ENCODE measurements around the gene ZNF831. TPM values are rescaled to one million over a fixed set of nuclear protein-coding genes. Genes with fewer than 3 reads are reported as not detected.
A peak's percentile ranks its signal among the peaks of the same experiment; 100 is the strongest.

ZNF831 gene
- polyA plus RNA-seq, 4 donors, result under 0.01 to 0.40 (median 0.27) TPM

DNA sequence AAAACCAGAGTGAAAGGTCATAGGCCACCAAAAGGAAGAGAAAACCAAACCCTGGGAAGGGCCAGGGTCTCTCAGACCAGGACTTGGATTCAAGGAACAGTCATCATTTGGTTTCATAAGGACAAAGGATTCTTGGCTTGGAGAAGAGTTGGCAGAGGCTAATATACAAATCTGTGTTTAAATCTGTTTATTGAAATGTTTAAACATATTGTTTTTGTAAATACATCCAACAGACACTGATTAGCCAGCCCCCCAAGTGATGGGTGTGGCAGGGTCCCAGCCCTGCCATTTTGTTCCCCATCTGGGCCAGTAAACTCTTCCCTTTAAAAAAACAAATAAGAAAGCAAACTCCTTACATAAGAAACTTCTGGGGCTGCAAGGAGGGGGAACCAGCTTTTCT, 6.1 kb upstream of the ZNF831 start:
- no peaks in the 10 kb centered on the region for H3K27me3 ChIP-seq (ENCODE audit: control insufficient read depth in 3 of 3, insufficient read depth in 3 of 3, low read length in 3 of 3)
- FAIRE-seq (no peak), DNase-seq (no peak)
- no peak overlapping the region for H3K4me3 ChIP-seq (ENCODE audit: low read depth in 1 of 3, low read length in 3 of 3)
- H3K9me3 ChIP-seq (ENCODE audit: control insufficient read depth in 2 of 2, insufficient read depth in 1 of 2, low read depth in 1 of 2, low read length in 1 of 2), result no peaks in the 10 kb centered on the region
- peak overlapping the region in 1 of 3 donors; percentile 36 for H3K27ac ChIP-seq (ENCODE audit: low read depth in 1 of 3, low read length in 2 of 3)
- H3K36me3 ChIP-seq (ENCODE audit: control insufficient read depth in 3 of 3, insufficient read depth in 2 of 3, low read depth in 1 of 3, low read length in 3 of 3), result no peaks in the 10 kb centered on the region
- H3K4me1 ChIP-seq (ENCODE audit: control insufficient read depth in 3 of 3, insufficient read depth in 2 of 3, low read depth in 1 of 3, low read length in 2 of 3), result peaks cover 0 to 2% (median 0%) of the 10 kb centered on the region in 3 donors

DNA sequence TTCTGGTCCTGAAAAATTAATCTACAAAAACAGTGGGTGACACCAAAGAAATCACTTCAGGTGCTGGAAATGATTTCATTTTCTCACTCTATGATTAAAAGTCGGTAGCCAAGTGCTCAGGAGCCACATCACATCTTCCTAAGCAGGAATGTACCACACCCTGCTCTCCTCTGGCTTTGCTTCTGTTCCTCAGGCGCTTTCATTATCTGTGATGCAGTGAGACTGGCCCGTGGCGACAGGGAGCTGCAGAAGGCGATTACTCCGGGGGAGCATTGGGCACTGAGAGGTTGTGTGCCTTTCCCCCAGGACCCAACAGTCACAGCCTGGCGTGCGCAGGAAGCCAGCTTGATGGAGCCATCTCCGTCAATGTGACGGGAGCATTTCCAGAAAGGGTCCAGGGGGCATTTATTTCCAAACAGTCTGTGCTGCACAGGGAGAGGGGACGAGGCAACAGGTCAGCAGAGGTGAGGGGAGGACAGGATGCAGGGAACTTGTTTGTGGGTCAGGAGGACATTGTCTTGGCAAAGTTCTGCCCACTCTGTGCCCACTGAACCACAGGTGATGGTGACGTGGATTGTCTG, 5.6 kb upstream of the ZNF831 start:
- Histone ChIP-seq H3K9me3 (ENCODE audit: control insufficient read depth in 2 of 2, insufficient read depth in 1 of 2, low read depth in 1 of 2, low read length in 1 of 2) (no peaks in the 10 kb centered on the region), H3K4me3 (ENCODE audit: low read depth in 1 of 3, low read length in 3 of 3) (no peak overlapping the region), H3K27me3 (ENCODE audit: control insufficient read depth in 3 of 3, insufficient read depth in 3 of 3, low read length in 3 of 3) (no peaks in the 10 kb centered on the region), H3K27ac (ENCODE audit: low read depth in 1 of 3, low read length in 2 of 3) (peak overlapping the region in 1 of 3 donors; percentile 0), H3K36me3 (ENCODE audit: control insufficient read depth in 3 of 3, insufficient read depth in 2 of 3, low read depth in 1 of 3, low read length in 3 of 3) (no peaks in the 10 kb centered on the region), H3K4me1 (ENCODE audit: control insufficient read depth in 3 of 3, insufficient read depth in 2 of 3, low read depth in 1 of 3, low read length in 2 of 3) (peaks cover 0 to 2% (median 0%) of the 10 kb centered on the region in 3 donors)
- DNase-seq (no peak), FAIRE-seq (no peak)
- 34 to 54% (median 47%) methylated on average over 12 of the region's 12 CpGs for WGBS, 3 donors

DNA sequence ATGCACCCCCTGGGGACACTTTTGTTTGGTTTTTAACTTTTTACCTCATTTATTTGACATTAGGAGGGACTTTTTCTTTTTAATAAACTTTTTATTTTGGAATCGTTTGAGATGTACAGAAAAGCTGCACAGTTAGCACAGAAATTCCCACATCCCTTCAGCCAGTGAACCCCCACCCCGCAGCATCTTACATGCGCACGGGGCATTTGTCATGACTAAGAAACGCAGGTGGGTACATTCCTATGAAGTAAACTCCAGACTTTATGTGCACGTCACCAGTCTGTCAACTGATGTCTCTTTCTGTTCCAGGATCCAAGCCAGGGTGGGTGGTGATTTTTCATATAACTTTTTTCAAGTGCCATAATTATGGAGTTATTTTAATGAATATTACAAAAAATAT, 4.9 kb upstream of the ZNF831 start:
- no peak overlapping the region for H3K27ac ChIP-seq (ENCODE audit: low read depth in 1 of 3, low read length in 2 of 3)
- H3K27me3 ChIP-seq (ENCODE audit: control insufficient read depth in 3 of 3, insufficient read depth in 3 of 3, low read length in 3 of 3), result no peaks in the 10 kb centered on the region

DNA sequence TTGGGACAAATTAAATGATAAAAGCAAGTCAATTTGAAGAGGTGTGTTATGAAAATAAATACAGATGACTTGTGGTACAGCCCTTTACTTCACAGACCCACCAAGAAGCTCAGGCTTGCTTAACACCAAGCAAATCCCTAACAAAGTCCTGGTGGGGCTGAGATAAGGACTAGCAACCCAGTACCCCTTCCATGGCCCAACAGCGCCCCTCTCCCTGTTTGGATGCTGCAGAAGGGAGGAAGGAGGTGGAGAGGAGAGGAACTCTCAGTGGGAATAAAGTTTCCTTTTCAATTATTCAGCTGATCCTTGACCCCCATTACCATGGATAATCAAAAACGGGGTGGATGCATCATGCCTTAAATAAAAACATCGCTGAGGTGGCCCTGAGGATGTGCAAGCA, 4.5 kb upstream of the ZNF831 start:
- Histone ChIP-seq H3K27ac (ENCODE audit: low read depth in 1 of 3, low read length in 2 of 3) (peak overlapping the region in 1 of 3 donors; percentile 59), H3K4me1 (ENCODE audit: control insufficient read depth in 3 of 3, insufficient read depth in 2 of 3, low read depth in 1 of 3, low read length in 2 of 3) (peaks cover 0 to 2% (median 0%) of the 10 kb centered on the region in 3 donors), H3K27me3 (ENCODE audit: control insufficient read depth in 3 of 3, insufficient read depth in 3 of 3, low read length in 3 of 3) (no peaks in the 10 kb centered on the region), H3K9me3 (ENCODE audit: control insufficient read depth in 2 of 2, insufficient read depth in 1 of 2, low read depth in 1 of 2, low read length in 1 of 2) (no peaks in the 10 kb centered on the region), H3K4me3 (ENCODE audit: low read depth in 1 of 3, low read length in 3 of 3) (no peak overlapping the region), H3K36me3 (ENCODE audit: control insufficient read depth in 3 of 3, insufficient read depth in 2 of 3, low read depth in 1 of 3, low read length in 3 of 3) (no peaks in the 10 kb centered on the region)
- FAIRE-seq (no peak), DNase-seq (no peak)
- 17 to 57% (median 23%) methylated on average over 3 of the region's 3 CpGs for WGBS, 3 donors

More for the DNA sequence above, 4.9 kb upstream of the ZNF831 start:
- 85 to 88% (median 86%) methylated on average over 6 of the region's 6 CpGs for WGBS, 3 donors
- H3K9me3 ChIP-seq (ENCODE audit: control insufficient read depth in 2 of 2, insufficient read depth in 1 of 2, low read depth in 1 of 2, low read length in 1 of 2), result no peaks in the 10 kb centered on the region
- H3K4me1 ChIP-seq (ENCODE audit: control insufficient read depth in 3 of 3, insufficient read depth in 2 of 3, low read depth in 1 of 3, low read length in 2 of 3), result peaks cover 0 to 2% (median 0%) of the 10 kb centered on the region in 3 donors
- no peak for DNase-seq
- no peak for FAIRE-seq
- no peaks in the 10 kb centered on the region for H3K36me3 ChIP-seq (ENCODE audit: control insufficient read depth in 3 of 3, insufficient read depth in 2 of 3, low read depth in 1 of 3, low read length in 3 of 3)
- H3K4me3 ChIP-seq (ENCODE audit: low read depth in 1 of 3, low read length in 3 of 3), result no peak overlapping the region

DNA sequence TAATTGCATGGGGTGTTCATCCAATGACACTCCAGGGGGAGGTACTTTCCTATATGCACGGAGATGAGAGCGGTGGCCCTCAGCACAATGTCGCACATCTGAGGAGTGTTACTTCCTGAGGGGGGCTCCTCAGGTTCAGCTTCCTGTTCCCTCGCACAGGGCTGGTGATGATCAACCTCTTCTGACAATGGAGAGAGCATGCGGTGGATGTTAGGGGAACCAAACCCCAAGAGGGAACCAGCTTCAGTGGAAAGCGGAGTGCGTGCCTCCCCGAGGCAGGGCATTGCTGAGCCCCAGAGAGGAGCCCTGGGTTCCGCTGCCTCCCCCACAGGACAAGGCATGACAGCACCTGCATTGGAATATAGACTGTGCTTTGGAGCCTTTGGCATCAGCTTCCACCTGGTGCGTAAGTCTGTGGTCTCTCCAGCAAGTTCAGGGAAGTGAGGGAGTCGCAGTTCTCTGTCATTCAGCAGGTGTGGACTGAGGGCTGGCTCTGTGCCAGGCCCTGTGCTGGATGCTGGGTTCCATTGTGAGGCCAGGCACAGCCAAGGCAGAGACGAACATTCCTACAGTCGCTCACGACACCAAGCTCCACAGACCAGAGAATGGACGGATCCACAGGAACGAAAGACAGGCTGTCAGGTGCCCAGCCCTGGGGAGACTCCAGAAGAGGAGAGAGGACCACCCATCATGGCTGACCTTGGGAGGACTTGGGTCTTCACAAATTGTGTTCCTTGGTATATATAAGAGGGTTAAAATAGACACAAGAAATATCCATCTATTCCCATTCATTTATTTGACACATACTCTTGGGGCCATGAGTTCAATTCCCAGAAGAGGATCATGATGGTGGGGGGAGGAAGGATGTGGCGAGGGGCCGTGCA, 3.9 kb upstream of the ZNF831 start:
- DNase-seq (peak in 1 of 2 donors; percentile 55), FAIRE-seq (no peak)
- Histone ChIP-seq H3K9me3 (ENCODE audit: control insufficient read depth in 2 of 2, insufficient read depth in 1 of 2, low read depth in 1 of 2, low read length in 1 of 2) (no peaks in the 10 kb centered on the region), H3K36me3 (ENCODE audit: control insufficient read depth in 3 of 3, insufficient read depth in 2 of 3, low read depth in 1 of 3, low read length in 3 of 3) (no peaks in the 10 kb centered on the region), H3K27me3 (ENCODE audit: control insufficient read depth in 3 of 3, insufficient read depth in 3 of 3, low read length in 3 of 3) (no peaks in the 10 kb centered on the region), H3K4me3 (ENCODE audit: low read depth in 1 of 3, low read length in 3 of 3) (peak overlapping the region in 1 of 3 donors; percentile 23), H3K4me1 (ENCODE audit: control insufficient read depth in 3 of 3, insufficient read depth in 2 of 3, low read depth in 1 of 3, low read length in 2 of 3) (peaks cover 0 to 3% (median 2%) of the 10 kb centered on the region in 3 donors), H3K27ac (ENCODE audit: low read depth in 1 of 3, low read length in 2 of 3) (peak overlapping the region in 2 of 3 donors; percentile 62 to 89)
- 39 to 61% (median 50%) methylated on average over 18 of the region's 18 CpGs for WGBS, 3 donors

DNA sequence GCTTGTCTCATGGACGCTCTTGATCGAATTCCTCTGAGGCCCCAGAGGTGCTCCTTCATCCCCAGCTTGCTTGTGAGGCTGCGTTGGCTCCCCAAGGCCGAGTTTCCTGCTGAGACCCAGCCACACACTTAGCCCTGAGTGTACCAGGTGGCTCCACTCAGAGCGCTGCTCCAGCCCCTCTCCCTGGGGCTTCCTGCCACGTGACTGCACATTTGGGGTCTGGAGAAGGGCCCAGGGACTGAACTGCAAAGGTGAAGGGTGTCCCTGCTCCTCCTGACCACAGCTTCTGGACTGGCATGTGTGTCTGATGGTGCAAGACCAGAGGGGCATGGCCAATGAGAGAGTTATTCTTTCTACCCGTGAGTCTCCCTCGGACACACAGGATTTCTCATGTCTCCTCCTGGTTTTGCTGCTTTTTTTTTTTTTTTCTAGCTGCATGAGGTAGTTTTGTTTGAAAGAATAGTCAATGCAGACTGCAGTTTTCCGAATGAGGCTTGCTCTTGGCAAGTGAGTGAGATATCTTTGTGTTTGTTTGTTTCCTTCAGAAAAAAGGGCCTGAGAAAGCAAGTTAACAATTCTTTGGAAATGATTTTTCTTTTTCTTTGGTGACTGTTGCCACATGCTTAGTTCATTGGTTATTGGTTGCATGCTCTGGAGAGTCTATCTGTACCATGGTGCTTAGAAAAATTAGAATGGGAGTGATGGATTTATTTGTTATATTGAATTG, 3.1 kb upstream of the ZNF831 start:
- peak overlapping the region in 2 of 3 donors; percentile 24 to 89 for H3K27ac ChIP-seq (ENCODE audit: low read depth in 1 of 3, low read length in 2 of 3)
- H3K4me3 ChIP-seq (ENCODE audit: low read depth in 1 of 3, low read length in 3 of 3), result no peak overlapping the region
- 49 to 78% (median 56%) methylated on average over 9 of the region's 9 CpGs for WGBS, 3 donors
- H3K27me3 ChIP-seq (ENCODE audit: control insufficient read depth in 3 of 3, insufficient read depth in 3 of 3, low read length in 3 of 3), result no peaks in the 10 kb centered on the region
- no peaks in the 10 kb centered on the region for H3K9me3 ChIP-seq (ENCODE audit: control insufficient read depth in 2 of 2, insufficient read depth in 1 of 2, low read depth in 1 of 2, low read length in 1 of 2)
- H3K4me1 ChIP-seq (ENCODE audit: control insufficient read depth in 3 of 3, insufficient read depth in 2 of 3, low read depth in 1 of 3, low read length in 2 of 3), result peaks cover 3 to 10% (median 5%) of the 10 kb centered on the region in 3 donors
- DNase-seq, result no peak
- no peak for FAIRE-seq
- H3K36me3 ChIP-seq (ENCODE audit: control insufficient read depth in 3 of 3, insufficient read depth in 2 of 3, low read depth in 1 of 3, low read length in 3 of 3), result no peaks in the 10 kb centered on the region

DNA sequence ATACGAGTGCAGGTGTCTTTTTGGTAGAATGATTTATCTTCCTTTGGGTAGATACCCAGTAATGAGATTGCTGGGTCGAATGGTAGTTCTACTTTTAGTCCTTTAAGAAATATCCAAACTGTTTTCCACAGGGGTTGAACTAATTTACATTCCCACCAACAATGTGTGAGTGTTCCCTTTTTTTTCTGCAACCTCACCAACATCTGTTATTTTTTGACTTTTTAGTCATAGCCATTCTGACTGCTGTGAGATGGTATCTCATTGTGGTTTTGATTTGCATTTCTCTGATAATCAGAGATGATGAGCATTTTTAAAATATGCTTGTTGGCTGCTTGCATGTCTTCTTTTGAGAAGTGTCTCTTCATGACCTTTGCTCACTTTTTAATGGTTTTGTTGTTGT, 1.9 kb upstream of the ZNF831 start:
- H3K27me3 ChIP-seq (ENCODE audit: control insufficient read depth in 3 of 3, insufficient read depth in 3 of 3, low read length in 3 of 3), result no peaks in the 10 kb centered on the region
- FAIRE-seq, result no peak

DNA sequence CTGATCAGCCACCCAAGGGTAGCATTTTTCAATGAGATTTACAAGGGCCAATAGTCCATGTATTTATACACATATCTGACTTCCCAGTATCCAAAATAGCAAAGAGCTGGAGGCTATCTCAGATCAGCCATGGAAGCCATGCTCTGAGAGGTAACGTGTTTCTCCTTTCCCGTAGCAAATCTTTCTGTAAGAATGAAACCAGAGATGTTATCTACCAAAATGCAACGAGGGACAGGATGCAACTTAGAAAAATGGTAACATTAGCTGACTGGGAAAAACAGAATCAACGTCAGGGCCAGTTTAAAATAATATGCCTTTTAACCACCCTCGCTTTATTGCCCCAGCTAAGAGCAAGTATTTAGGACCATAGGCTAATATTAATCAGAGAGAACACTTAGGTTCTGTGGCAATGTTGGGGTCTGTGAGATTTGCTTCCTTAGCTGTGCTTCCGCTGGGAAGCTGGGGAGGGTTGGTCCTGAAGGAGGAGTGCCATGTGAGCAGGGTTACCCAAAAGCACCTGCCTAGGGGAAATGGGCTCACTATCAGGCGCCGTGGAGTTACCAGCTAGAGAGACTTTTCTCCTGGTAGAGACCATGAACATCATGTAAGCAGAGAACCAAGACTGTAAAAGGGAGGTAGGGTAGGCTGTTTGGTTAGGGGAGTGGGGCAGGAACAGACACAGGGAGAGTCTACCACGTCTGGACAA, 1.2 kb downstream of the ZNF831 start:
- 26 to 52% (median 31%) methylated on average over 9 of the region's 9 CpGs for WGBS, 3 donors
- no peaks in the 10 kb centered on the region for H3K36me3 ChIP-seq (ENCODE audit: control insufficient read depth in 3 of 3, insufficient read depth in 2 of 3, low read depth in 1 of 3, low read length in 3 of 3)
- peak overlapping the region; percentile 75 to 96 (median 81) for H3K27ac ChIP-seq (ENCODE audit: low read depth in 1 of 3, low read length in 2 of 3)
- no peaks in the 10 kb centered on the region for H3K27me3 ChIP-seq (ENCODE audit: control insufficient read depth in 3 of 3, insufficient read depth in 3 of 3, low read length in 3 of 3)
- H3K9me3 ChIP-seq (ENCODE audit: control insufficient read depth in 2 of 2, insufficient read depth in 1 of 2, low read depth in 1 of 2, low read length in 1 of 2), result no peaks in the 10 kb centered on the region
- FAIRE-seq (no peak), DNase-seq (no peak)
- peaks cover 3 to 14% (median 10%) of the 10 kb centered on the region in 3 donors for H3K4me1 ChIP-seq (ENCODE audit: control insufficient read depth in 3 of 3, insufficient read depth in 2 of 3, low read depth in 1 of 3, low read length in 2 of 3)
- H3K4me3 ChIP-seq (ENCODE audit: low read depth in 1 of 3, low read length in 3 of 3), result peak overlapping the region in 1 of 3 donors; percentile 5

More for the DNA sequence above, 1.9 kb upstream of the ZNF831 start:
- Histone ChIP-seq H3K4me3 (ENCODE audit: low read depth in 1 of 3, low read length in 3 of 3) (no peak overlapping the region), H3K36me3 (ENCODE audit: control insufficient read depth in 3 of 3, insufficient read depth in 2 of 3, low read depth in 1 of 3, low read length in 3 of 3) (no peaks in the 10 kb centered on the region), H3K27ac (ENCODE audit: low read depth in 1 of 3, low read length in 2 of 3) (peak overlapping the region in 1 of 3 donors; percentile 51), H3K9me3 (ENCODE audit: control insufficient read depth in 2 of 2, insufficient read depth in 1 of 2, low read depth in 1 of 2, low read length in 1 of 2) (no peaks in the 10 kb centered on the region), H3K4me1 (ENCODE audit: control insufficient read depth in 3 of 3, insufficient read depth in 2 of 3, low read depth in 1 of 3, low read length in 2 of 3) (peaks cover 3 to 14% (median 10%) of the 10 kb centered on the region in 3 donors)
- no peak for DNase-seq
- 65 to 75% (median 67%) methylated on average over 2 of the region's 2 CpGs for WGBS, 3 donors

Data from small intestine (tissue), 7 donors.